A204.1 (cell line): Measurements from ENCODE around the gene TSSK2.

Experiments
- FAIRE-seq: peaks from 2 replicates; lab custom pipeline; 2012; peaks lifted over from hg19 to GRCh38; lab: Jason Lieb, UNC

Gene TSSK2

GRCh38 chr22:19172213-19173046, 41.3 kb downstream of the TSSK2 start:
- FAIRE-seq: no peak

GRCh38 chr22:19173047-19174035, 42.2 kb downstream of the TSSK2 start:
- FAIRE-seq: no peak

GRCh38 chr22:19174106-19175025, 43.3 kb downstream of the TSSK2 start:
- FAIRE-seq: no peak

GRCh38 chr22:19175026-19175601, 44.0 kb downstream of the TSSK2 start:
- FAIRE-seq: no peak

GRCh38 chr22:19175602-19176174, 44.6 kb downstream of the TSSK2 start:
- FAIRE-seq: no peak

GRCh38 chr22:19176175-19176643, 45.1 kb downstream of the TSSK2 start:
- FAIRE-seq: no peak

GRCh38 chr22:19176732-19177131, 45.6 kb downstream of the TSSK2 start:
- FAIRE-seq: no peak

- no peak for FAIRE-seq
Measured at GRCh38 chr22:19177164-19178064, 46.3 kb downstream of the TSSK2 start.

- FAIRE-seq: no peak
Measured at GRCh38 chr22:19178065-19178656, 47.1 kb downstream of the TSSK2 start.

GRCh38 chr22:19178657-19179496, 47.8 kb downstream of the TSSK2 start, which contains the start of gene SLC25A1:
Gene SLC25A1 (minus strand): TSS chr22:19178736. CDS start chr22:19178673, 63 bp downstream.
- no peak for FAIRE-seq

- FAIRE-seq: peak; percentile 51
Measured at GRCh38 chr22:19179497-19180048, 48.5 kb downstream of the TSSK2 start.

GRCh38 chr22:19180234-19180633, 49.1 kb downstream of the TSSK2 start:
- FAIRE-seq: no peak

- FAIRE-seq: no peak
Measured at GRCh38 chr22:19180740-19181410, 49.8 kb downstream of the TSSK2 start.

- FAIRE-seq: no peak
Measured at GRCh38 chr22:19181786-19182471, 50.8 kb downstream of the TSSK2 start.
